HepG2 (cell line): ENCODE data around the gene SULT6B1. TPM values are rescaled to one million over a fixed set of nuclear protein-coding genes. Genes with fewer than 3 reads are reported as not detected.
A peak's percentile ranks its signal among the peaks of the same experiment; 100 is the strongest.

Experiments
- BATF2 ChIP-seq: sonication (generic); formaldehyde crosslinking; IDR thresholded peaks from 2 replicates; pipeline ENCODE4 v1.8.0; 2022; ENCODE audit warnings: mild to moderate bottlenecking, missing genetic modification reagents, moderate library complexity
- BCL6 ChIP-seq: IDR thresholded peaks from 2 replicates; pipeline ENCODE4 v1.6.1; 2016; ENCODE audit warnings: missing genetic modification reagents, missing compliant biosample characterization
- BCLAF1 ChIP-seq: fragments of 450-650 bp; IDR thresholded peaks from 2 replicates; pipeline ENCODE4 v1.6.1; 2017; ENCODE audit warnings: mild to moderate bottlenecking
- DBP ChIP-seq: sonication (generic); formaldehyde crosslinking; IDR thresholded peaks from 2 replicates; pipeline ENCODE4 v1.4.0; 2020; ENCODE audit warnings: missing genetic modification reagents; ENCODE audit errors: not compliant biosample characterization
- GPN1 ChIP-seq: sonication (generic); formaldehyde crosslinking; IDR thresholded peaks from 2 replicates; pipeline ENCODE4 v1.5.1; 2020; ENCODE audit warnings: missing genetic modification reagents, borderline replicate concordance
- JUNB ChIP-seq: sonication (generic); formaldehyde crosslinking; IDR thresholded peaks from 2 replicates; pipeline ENCODE4 v1.8.0; 2022; ENCODE audit warnings: missing genetic modification reagents, mild to moderate bottlenecking, borderline replicate concordance
- KDM3A ChIP-seq: IDR thresholded peaks from 2 replicates; pipeline ENCODE4 v1.6.1; 2018; ENCODE audit warnings: low read depth, missing compliant biosample characterization
- KLF16 ChIP-seq, 2 experiments: sonication (generic) in 1 of 2; formaldehyde crosslinking in 1 of 2; IDR thresholded peaks; 2 replicates each; pipeline versions ENCODE4 v1.6.1 to v1.8.0; 2016 to 2023; ENCODE audit warnings: missing genetic modification reagents in 2 of 2, missing compliant biosample characterization in 1 of 2
- MIER3 ChIP-seq: IDR thresholded peaks from 2 replicates; pipeline ENCODE4 v1.6.1; 2016; ENCODE audit warnings: missing compliant biosample characterization, borderline replicate concordance
- NFIB ChIP-seq: sonication (generic); formaldehyde crosslinking; IDR thresholded peaks from 2 replicates; pipeline ENCODE4 v1.9.0; 2021; ENCODE audit warnings: missing genetic modification reagents, mild to moderate bottlenecking, borderline replicate concordance
- NPAS2 ChIP-seq: sonication (generic); formaldehyde crosslinking; IDR thresholded peaks from 2 replicates; pipeline ENCODE4 v1.8.0; 2022; ENCODE audit warnings: mild to moderate bottlenecking, missing genetic modification reagents, borderline replicate concordance
- PRDM15 ChIP-seq: sonication (generic); formaldehyde crosslinking; IDR thresholded peaks from 2 replicates; pipeline ENCODE4 v1.4.0; 2020; ENCODE audit warnings: missing genetic modification reagents
- RBM22 ChIP-seq: fragments of 200-400 bp; formaldehyde crosslinking; optimal IDR thresholded peaks from 2 replicates; pipeline ENCODE3; 2017; ENCODE audit warnings: mild to moderate bottlenecking, low read length, moderate library complexity
- TAF1 ChIP-seq: sonication (generic); formaldehyde crosslinking; IDR thresholded peaks from 2 replicates; pipeline ENCODE4 v1.4.0; 2020; ENCODE audit warnings: missing genetic modification reagents
- TBX2 ChIP-seq: sonication (generic); formaldehyde crosslinking; IDR thresholded peaks from 2 replicates; pipeline ENCODE4 v1.5.0; 2020; ENCODE audit warnings: missing genetic modification reagents, mild to moderate bottlenecking, borderline replicate concordance
- TOE1 ChIP-seq: sonication (generic); formaldehyde crosslinking; IDR thresholded peaks from 2 replicates; pipeline ENCODE4 v1.4.0; 2020; ENCODE audit warnings: mild to moderate bottlenecking, missing genetic modification reagents
- ZNF205 ChIP-seq: IDR thresholded peaks from 2 replicates; pipeline ENCODE4 v1.6.1; 2018; ENCODE audit warnings: missing biosample characterization, missing genetic modification reagents
- ZNF30 ChIP-seq: sonication (generic); formaldehyde crosslinking; IDR thresholded peaks from 2 replicates; pipeline ENCODE4 v1.5.0; 2020; ENCODE audit warnings: mild to moderate bottlenecking, missing genetic modification reagents
- ZNF329 ChIP-seq: sonication (generic); formaldehyde crosslinking; IDR thresholded peaks from 2 replicates; pipeline ENCODE4 v1.9.0; 2021; ENCODE audit warnings: low read depth, mild to moderate bottlenecking, missing genetic modification reagents
- ZNF773 ChIP-seq: sonication (generic); formaldehyde crosslinking; IDR thresholded peaks from 2 replicates; pipeline ENCODE4 v1.4.0; 2020; ENCODE audit warnings: missing genetic modification reagents, borderline replicate concordance
- ZSCAN29 ChIP-seq: sonication (generic); formaldehyde crosslinking; conservative IDR thresholded peaks from 2 replicates; pipeline ENCODE4 v1.4.0; 2020; ENCODE audit warnings: mild to moderate bottlenecking, missing genetic modification reagents
- polyA plus RNA-seq, 8 experiments: library from polyadenylated mRNA; depleted of rRNA in 3 of 8; stranded (reverse) in 7 of 8; unstranded in 1 of 8; fragments of >200 nt; fragmentation: Illumina TruSeq in 4 of 8; extraction: Trizol in 4 of 8; gene quantifications; 2 replicates each; pipeline versions ENCODE4 v1.2.1 to v1.2.3, GENCODE V29; 2011 to 2016; ENCODE audit warnings: low read depth in 4 of 8, missing spikeins in 1 of 8, mixed read lengths in 1 of 8; ENCODE audit not compliant: insufficient read depth in 1 of 8
- total RNA-seq, 5 experiments: library from RNA; depleted of rRNA; stranded (reverse); fragments of >200 nt; fragmentation: Illumina TruSeq; extraction: Trizol; gene quantifications; 2 replicates each; pipeline ENCODE4 v1.2.3, GENCODE V29; 2016; ENCODE audit warnings: low read depth in 1 of 5

SULT6B1 gene
- total and polyA plus RNA-seq, 2 of the 13 experiments (the other 11 are each of a cell fraction or from before 2014, with no cell fraction given) = not detected

- no peak for TF ChIP-seq PRDM15 (CRISPR knock-in tag)
- TF ChIP-seq TOE1 (CRISPR knock-in tag) = no peak
- no peak; the same call in 1 of the 2 replicates for TF ChIP-seq MIER3 (CRISPR knock-in tag)
- TF ChIP-seq NPAS2 (CRISPR knock-in tag) = no peak
- 0 out of 2 replicates have a peak, but pooled peaks have one; percentile 6 for TF ChIP-seq ZNF773
- no peak for TF ChIP-seq DBP (CRISPR knock-in tag)
- TF ChIP-seq KDM3A (CRISPR knock-in tag) = peak; percentile 54; the same call in 1 of the 2 replicates
- TF ChIP-seq BCL6 (CRISPR knock-in tag) = no peak
- no peak for TF ChIP-seq ZNF205
- 0 out of 2 replicates have a peak, but pooled peaks have one; percentile 44 for TF ChIP-seq TBX2 (CRISPR knock-in tag)
- peak; percentile 71 for TF ChIP-seq TAF1 (CRISPR knock-in tag)
- TF ChIP-seq GPN1 (CRISPR knock-in tag) = no peak
- no peak for TF ChIP-seq JUNB (CRISPR knock-in tag)
- peak; percentile 49; the same call in 1 of the 2 replicates for TF ChIP-seq ZNF329 (CRISPR knock-in tag)
- peak; percentile 69; the same call in 1 of the 2 replicates for TF ChIP-seq BATF2 (CRISPR knock-in tag)
- 0 out of 2 replicates have a peak, but pooled peaks have one; percentile 11 for TF ChIP-seq ZNF30 (CRISPR knock-in tag)
- TF ChIP-seq BCLAF1 = no peak
- TF ChIP-seq RBM22 = no peak
- no peak for TF ChIP-seq NFIB (CRISPR knock-in tag)
- TF ChIP-seq ZSCAN29 (CRISPR knock-in tag) = peak; percentile 53; the same call in 1 of the 2 replicates
- no peak; a peak in 2 of 4 replicates for TF ChIP-seq KLF16 (CRISPR knock-in tag; IDR thresholded peaks at IDR 0.05)
These were observed 31.4 kb downstream of the SULT6B1 start, which contains the start of gene EIF2AK2 (continued) for GRCh38 chr2:37156857-37157714.
